T-helper 2 cell treated with Interferon-gamma antibody and Interleukin-4, amounts not matched to agents 100 ng/mL and 5 ng/mL, for 36 hours (primary cell): ENCODE measurements around the gene OLAH. TPM values are rescaled to one million over a fixed set of nuclear protein-coding genes. Genes with fewer than 3 reads are reported as not detected.
"Not testable (repeated sequence)": the region's sequence is repeated elsewhere in the genome, so short reads cannot be mapped to it uniquely, and the experiment has no call there.

ENCODE experiments used
- intact Hi-C: fragments of 100-400 bp; cut with micrococcal nuclease; formaldehyde crosslinking; loops from one replicate; pipeline ENCODE4 v1.15.1; 2023
- total RNA-seq: library from RNA; stranded (reverse); gene quantifications from 2 replicates; pipeline ENCODE4 v1.2.3, GENCODE V29; 2022

Gene OLAH
- 0.18 TPM in 1 of 2 replicates, not detected in the other for total RNA-seq

GRCh38 chr10:15043674-15044073 is at the start of gene OLAH:
Gene OLAH, plus strand, starts transcription at chr10:15043943. Its CDS starts 3,346 bp downstream, at chr10:15047289.
- intact Hi-C loops: no loop called here

GRCh38 chr10:14995964-14996565 is 47.7 kb upstream of the OLAH start:
- intact Hi-C loops: no loop called here

GRCh38 chr10:15013530-15013929 is 30.2 kb upstream of the OLAH start:
- intact Hi-C loops: not testable (repeated sequence)

- intact Hi-C loops: no loop called here
Measured at GRCh38 chr10:15015451-15015850, 28.3 kb upstream of the OLAH start.

- intact Hi-C loops: not testable (repeated sequence)
Measured at GRCh38 chr10:15020966-15021365, 22.8 kb upstream of the OLAH start.

- intact Hi-C loops: not testable (repeated sequence)
Measured at GRCh38 chr10:15023079-15023478, 20.7 kb upstream of the OLAH start.

GRCh38 chr10:15024017-15025004 is 19.4 kb upstream of the OLAH start:
- intact Hi-C loops: not testable (repeated sequence)

GRCh38 chr10:15025040-15025439 is 18.7 kb upstream of the OLAH start:
- intact Hi-C loops: not testable (repeated sequence)

GRCh38 chr10:15027741-15028140 is 16.0 kb upstream of the OLAH start:
- intact Hi-C loops: no loop called here

GRCh38 chr10:15035385-15036301 is 8.1 kb upstream of the OLAH start:
- intact Hi-C loops: no loop called here

GRCh38 chr10:15037691-15038090 is 6.1 kb upstream of the OLAH start:
- intact Hi-C loops: no loop called here

- intact Hi-C loops: no loop called here
Measured at GRCh38 chr10:15038416-15038815, 5.3 kb upstream of the OLAH start.

- intact Hi-C loops: no loop called here
Measured at GRCh38 chr10:15045380-15045779, 1.6 kb downstream of the OLAH start.

- intact Hi-C loops: no loop called here
Measured at GRCh38 chr10:15046626-15047025, 2.9 kb downstream of the OLAH start.

GRCh38 chr10:15049533-15049932 is 5.8 kb downstream of the OLAH start:
- intact Hi-C loops: no loop called here

- intact Hi-C loops: no loop called here
Measured at GRCh38 chr10:15052121-15052520, 8.4 kb downstream of the OLAH start.

- intact Hi-C loops: no loop called here
Measured at GRCh38 chr10:15053061-15053460, 9.3 kb downstream of the OLAH start.

- intact Hi-C loops: no loop called here
Measured at GRCh38 chr10:15058689-15059088, 14.9 kb downstream of the OLAH start.

GRCh38 chr10:15059914-15060313 is 16.2 kb downstream of the OLAH start:
- intact Hi-C loops: no loop called here

GRCh38 chr10:15060638-15061037 is 16.9 kb downstream of the OLAH start:
- intact Hi-C loops: no loop called here

GRCh38 chr10:15067154-15067553 is 23.4 kb downstream of the OLAH start:
- intact Hi-C loops: no loop called here
